GM23338 (cell line): ENCODE data around the gene COL6A3.

Experiments used
- CREB1 ChIP-seq: fragments of 250-450 bp; sonication (Bioruptor Pico); IDR thresholded peaks from 2 replicates; pipeline ENCODE4 v1.5.0; 2020; ENCODE audit warnings: low read depth, mild to moderate bottlenecking, moderate library complexity
- CTCF ChIP-seq, 2 experiments: fragments of 200-600 bp in 1 of 2; sonication (generic) in 1 of 2; conservative IDR thresholded peaks; 2 replicates each; pipeline versions ENCODE4 v1.5.1 to v1.6.1; 2016 to 2017; ENCODE audit warnings: antibody characterized with exemption in 2 of 2, low read depth in 2 of 2, mild to moderate bottlenecking in 2 of 2, moderate library complexity in 1 of 2
- EZH2 ChIP-seq: fragments of 200-600 bp; sonication (generic); IDR thresholded peaks from one replicate; pipeline ENCODE4 v1.8.0; 2017; ENCODE audit warnings: antibody characterized with exemption, mild to moderate bottlenecking, low read depth; ENCODE audit not compliant: unreplicated experiment
- EZH2phosphoT487 ChIP-seq: fragments of 200-600 bp; sonication (generic); IDR thresholded peaks from one replicate; pipeline ENCODE4 v1.8.1; 2018; ENCODE audit warnings: antibody characterized with exemption; ENCODE audit not compliant: unreplicated experiment
- POLR2AphosphoS5 ChIP-seq: IDR thresholded peaks from 2 replicates; pipeline ENCODE4 v1.6.1; 2016; ENCODE audit warnings: antibody characterized with exemption, low read depth
- REST ChIP-seq: IDR thresholded peaks from one replicate; pipeline ENCODE4 v1.6.1; 2018; ENCODE audit warnings: antibody characterized with exemption; ENCODE audit not compliant: unreplicated experiment

GRCh38 chr2:237403024-237403882 is 10.7 kb downstream of the COL6A3 start:
- TF ChIP-seq CTCF (conservative IDR thresholded peaks at IDR 0.05; ENCODE audit: low read depth in 2 of 2) (no peak), EZH2 (no peak), POLR2AphosphoS5 (no peak), CREB1 (CRISPR knock-in tag) (no peak), REST (no peak), EZH2phosphoT487 (no peak)
